ENCODE results near the gene KIF26B.

KIF26B gene

GRCh38 chr1:245436407-245436806 lies 281.6 kb downstream of the KIF26B start:
- Histone ChIP-seq H2AFZ (ENCODE audit: low read depth, low read length) (no peak overlapping the region), H3K36me3 (replicated peaks; ENCODE audit: low read depth, low read length) (no peaks in the 10 kb centered on the region), H3K27me3 (ENCODE audit: low read depth, low read length) (peaks cover 58% of the 10 kb centered on the region), H3K9me3 (ENCODE audit: insufficient read depth, low read length) (no peaks in the 10 kb centered on the region), H3K4me2 (ENCODE audit: low read length) (no peak overlapping the region), H3K4me3 (ENCODE audit: low read length) (no peak overlapping the region), H3K79me2 (ENCODE audit: low read length) (no peaks in the 10 kb centered on the region), H3K9ac (ENCODE audit: low read length) (no peak overlapping the region), H3K4me1 (ENCODE audit: low read length) (no peaks in the 10 kb centered on the region), H4K20me1 (ENCODE audit: insufficient read depth, low read length) (no peaks in the 10 kb centered on the region), H3K27ac (ENCODE audit: low read length) (no peak overlapping the region)
- TF ChIP-seq EZH2phosphoT487 (IDR thresholded peaks at IDR 0.05; ENCODE audit: low read depth) (no peak), CTCF (IDR thresholded peaks at IDR 0.05; ENCODE audit: low read depth, low read length) (no peak)

- H2AFZ ChIP-seq (ENCODE audit: low read depth, low read length), result no peak overlapping the region
- H4K20me1 ChIP-seq (ENCODE audit: insufficient read depth, low read length), result no peaks in the 10 kb centered on the region
- H3K79me2 ChIP-seq (ENCODE audit: low read length), result no peaks in the 10 kb centered on the region
- peaks cover 58% of the 10 kb centered on the region for H3K27me3 ChIP-seq (ENCODE audit: low read depth, low read length)
- H3K4me3 ChIP-seq (ENCODE audit: low read length), result no peak overlapping the region
- H3K27ac ChIP-seq (ENCODE audit: low read length), result no peak overlapping the region
- H3K4me1 ChIP-seq (ENCODE audit: low read length), result no peaks in the 10 kb centered on the region
- H3K9ac ChIP-seq (ENCODE audit: low read length), result no peak overlapping the region
- no peak overlapping the region for H3K4me2 ChIP-seq (ENCODE audit: low read length)
- no peaks in the 10 kb centered on the region for H3K9me3 ChIP-seq (ENCODE audit: insufficient read depth, low read length)
- TF ChIP-seq EZH2phosphoT487 (IDR thresholded peaks at IDR 0.05; ENCODE audit: low read depth) (no peak), CTCF (IDR thresholded peaks at IDR 0.05; ENCODE audit: low read depth, low read length) (no peak)
- no peaks in the 10 kb centered on the region for H3K36me3 ChIP-seq (replicated peaks; ENCODE audit: low read depth, low read length)
These were observed 282.7 kb downstream of the KIF26B start for GRCh38 chr1:245437369-245438062.

GRCh38 chr1:245440922-245441321 lies 286.1 kb downstream of the KIF26B start:
- Histone ChIP-seq H4K20me1 (ENCODE audit: insufficient read depth, low read length) (no peaks in the 10 kb centered on the region), H2AFZ (ENCODE audit: low read depth, low read length) (no peak overlapping the region), H3K4me1 (ENCODE audit: low read length) (no peaks in the 10 kb centered on the region), H3K9me3 (ENCODE audit: insufficient read depth, low read length) (no peaks in the 10 kb centered on the region), H3K4me2 (ENCODE audit: low read length) (no peak overlapping the region), H3K27me3 (ENCODE audit: low read depth, low read length) (peaks cover 58% of the 10 kb centered on the region), H3K27ac (ENCODE audit: low read length) (no peak overlapping the region), H3K79me2 (ENCODE audit: low read length) (no peaks in the 10 kb centered on the region), H3K9ac (ENCODE audit: low read length) (no peak overlapping the region), H3K36me3 (replicated peaks; ENCODE audit: low read depth, low read length) (no peaks in the 10 kb centered on the region), H3K4me3 (ENCODE audit: low read length) (no peak overlapping the region)
- TF ChIP-seq EZH2phosphoT487 (IDR thresholded peaks at IDR 0.05; ENCODE audit: low read depth), result no peak
- no peak for TF ChIP-seq CTCF (IDR thresholded peaks at IDR 0.05; ENCODE audit: low read depth, low read length)

GRCh38 chr1:245441689-245442088 lies 286.9 kb downstream of the KIF26B start:
- Histone ChIP-seq H3K4me2 (ENCODE audit: low read length) (no peak overlapping the region), H3K27ac (ENCODE audit: low read length) (no peak overlapping the region), H3K4me1 (ENCODE audit: low read length) (no peaks in the 10 kb centered on the region), H3K79me2 (ENCODE audit: low read length) (no peaks in the 10 kb centered on the region), H2AFZ (ENCODE audit: low read depth, low read length) (no peak overlapping the region), H3K9ac (ENCODE audit: low read length) (no peak overlapping the region), H3K27me3 (ENCODE audit: low read depth, low read length) (peaks cover 58% of the 10 kb centered on the region), H3K36me3 (replicated peaks; ENCODE audit: low read depth, low read length) (no peaks in the 10 kb centered on the region), H3K9me3 (ENCODE audit: insufficient read depth, low read length) (no peaks in the 10 kb centered on the region), H3K4me3 (ENCODE audit: low read length) (no peak overlapping the region), H4K20me1 (ENCODE audit: insufficient read depth, low read length) (no peaks in the 10 kb centered on the region)
- TF ChIP-seq CTCF (IDR thresholded peaks at IDR 0.05; ENCODE audit: low read depth, low read length) (no peak), EZH2phosphoT487 (IDR thresholded peaks at IDR 0.05; ENCODE audit: low read depth) (no peak)

Data from OCI-LY3 (cell line).